22Rv1 (cell line): ENCODE measurements around the gene ZNF618.

Experiments
- H3K27ac ChIP-seq: fragments of 450-650 bp; 2 replicates; pipeline ENCODE4 v1.5.1; 2017
- CTCF ChIP-seq: fragments of 450-650 bp; IDR thresholded peaks from 2 replicates; pipeline ENCODE4 v1.5.1; 2017; ENCODE audit warnings: mild to moderate bottlenecking
- ZFX ChIP-seq: fragments of 450-650 bp; IDR thresholded peaks from 2 replicates; pipeline ENCODE4 v1.6.1; 2017; ENCODE audit warnings: antibody characterized with exemption, borderline replicate concordance

Gene ZNF618

GRCh38 chr9:114056527-114056926, 180.4 kb downstream of the ZNF618 start:
- TF ChIP-seq CTCF, result no peak
- no peak for TF ChIP-seq ZFX

GRCh38 chr9:114057161-114057885, 181.2 kb downstream of the ZNF618 start:
- no peak overlapping the region for H3K27ac ChIP-seq
- TF ChIP-seq ZFX (no peak), CTCF (no peak)

More at GRCh38 chr9:114056527-114056926, 180.4 kb downstream of the ZNF618 start:
- no peak overlapping the region for H3K27ac ChIP-seq

GRCh38 chr9:114058688-114059046, 182.6 kb downstream of the ZNF618 start:
- H3K27ac ChIP-seq, result no peak overlapping the region
- no peak for TF ChIP-seq ZFX
- TF ChIP-seq CTCF, result no peak

- TF ChIP-seq CTCF (no peak), ZFX (no peak)
- H3K27ac ChIP-seq, result no peak overlapping the region
Measured at GRCh38 chr9:114059047-114059803, 183.1 kb downstream of the ZNF618 start.

- TF ChIP-seq ZFX, result no peak
- no peak for TF ChIP-seq CTCF
- no peak overlapping the region for H3K27ac ChIP-seq
Measured at GRCh38 chr9:114060070-114060469, 184.0 kb downstream of the ZNF618 start.

GRCh38 chr9:114060711-114061110, 184.6 kb downstream of the ZNF618 start:
- no peak overlapping the region for H3K27ac ChIP-seq
- no peak for TF ChIP-seq ZFX
- no peak for TF ChIP-seq CTCF

GRCh38 chr9:114061292-114061691, 185.2 kb downstream of the ZNF618 start:
- H3K27ac ChIP-seq, result no peak overlapping the region
- TF ChIP-seq CTCF, result no peak
- no peak for TF ChIP-seq ZFX
